PC-3 (cell line): ENCODE results near the gene NDUFA11. TPM values are rescaled to one million over a fixed set of nuclear protein-coding genes. Genes with fewer than 3 reads are reported as not detected.

Experiments used
- ATAC-seq: fragments of 200-7000 bp; cut with Tn5 transposase; 2 replicates; pipeline ENCODE4 v1.9.1; 2020; ENCODE audit warnings: mild to moderate bottlenecking, moderate library complexity
- BruUV-seq: library from RNA; stranded (reverse); fragments of 400-500 nt; replicated peaks from 2 replicates; lab custom pipeline; 2021; lab: Mats Ljungman, UMichigan
- CTCF ChIA-PET: fragments of 300-600 bp; sonication (Branson Sonifier 250); formaldehyde crosslinking; loops from one replicate; lab custom pipeline; 2022; ENCODE audit warnings: antibody characterized with exemption; lab: Charles Lee
- POLR2A ChIA-PET: fragments of 300-600 bp; sonication (Branson Sonifier 250); formaldehyde crosslinking; loops from one replicate; lab custom pipeline; 2022; ENCODE audit warnings: antibody characterized with exemption; ENCODE audit not compliant: unreplicated experiment; lab: Charles Lee
- DNase-seq: peaks from one replicate; pipeline ENCODE4 v3.0.0-alpha.2; 2015
- H2AFZ ChIP-seq: fragments of 300-600 bp; sonication (generic); 2 replicates; pipeline ENCODE4 v1.6.0; 2016; ENCODE audit warnings: antibody characterized with exemption, low read length
- H3F3A ChIP-seq: fragments of 300-600 bp; sonication (generic); one replicate; pipeline ENCODE4 v1.6.0; 2017; ENCODE audit warnings: antibody characterized with exemption, low read length, control low read depth, mild to moderate bottlenecking; ENCODE audit not compliant: unreplicated experiment
- H3K27ac ChIP-seq: fragments of 300-600 bp; sonication (generic); 2 replicates; pipeline ENCODE4 v1.5.1; 2016; ENCODE audit warnings: mild to moderate bottlenecking, low read length
- H3K27me3 ChIP-seq: fragments of 300-600 bp; sonication (generic); 2 replicates; pipeline ENCODE4 v1.6.1; 2016; ENCODE audit warnings: low read length, mixed read lengths
- H3K36me3 ChIP-seq: fragments of 300-600 bp; sonication (generic); 2 replicates; pipeline ENCODE4 v1.6.1; 2016; ENCODE audit warnings: low read depth, mixed run types, low read length, mixed read lengths
- H3K4me1 ChIP-seq: fragments of 300-600 bp; sonication (generic); 2 replicates; pipeline ENCODE4 v1.5.1; 2016; ENCODE audit warnings: low read length; ENCODE audit not compliant: insufficient read depth
- H3K4me2 ChIP-seq: fragments of 300-600 bp; sonication (generic); 2 replicates; pipeline ENCODE4 v1.6.0; 2016; ENCODE audit warnings: low read length
- H3K4me3 ChIP-seq: fragments of 300-600 bp; sonication (generic); 2 replicates; pipeline ENCODE4 v1.5.1; 2016; ENCODE audit warnings: mild to moderate bottlenecking, low read length, mixed read lengths
- H3K79me2 ChIP-seq: fragments of 300-600 bp; sonication (generic); 2 replicates; pipeline ENCODE4 v1.6.1; 2017; ENCODE audit warnings: low read length, mixed read lengths
- H3K9ac ChIP-seq: fragments of 300-600 bp; sonication (generic); 2 replicates; pipeline ENCODE4 v1.6.0; 2016; ENCODE audit warnings: mild to moderate bottlenecking, low read length
- H3K9me2 ChIP-seq: fragments of 300-600 bp; sonication (generic); replicated peaks from 2 replicates; pipeline ENCODE4 v1.6.1; 2016; ENCODE audit warnings: mixed run types, low read length, mixed read lengths
- H3K9me3 ChIP-seq: fragments of 300-600 bp; sonication (generic); 2 replicates; pipeline ENCODE4 v1.6.1; 2016; ENCODE audit warnings: low read length, mixed read lengths
- H4K20me1 ChIP-seq: fragments of 300-600 bp; sonication (generic); 2 replicates; pipeline ENCODE4 v1.6.1; 2016; ENCODE audit warnings: low read length, mixed read lengths
- EZH2 ChIP-seq: fragments of 300-600 bp; sonication (generic); IDR thresholded peaks from one replicate; pipeline ENCODE4 v1.6.1; 2017; ENCODE audit warnings: antibody characterized with exemption, mild to moderate bottlenecking, low read length; ENCODE audit not compliant: unreplicated experiment
- EZH2phosphoT487 ChIP-seq: fragments of 300-600 bp; sonication (generic); IDR thresholded peaks from 2 replicates; pipeline ENCODE4 v1.6.1; 2018; ENCODE audit warnings: mild to moderate bottlenecking, antibody characterized with exemption, low read length, borderline replicate concordance
- intact Hi-C: fragments of 100-400 bp; cut with micrococcal nuclease; formaldehyde crosslinking; loops from 2 replicates; pipeline ENCODE4 v1.9.0; 2023
- total RNA-seq: library from RNA; depleted of rRNA; stranded (reverse); fragments of >200 nt; gene quantifications from 2 replicates; pipeline ENCODE4 v1.2.3, GENCODE V29; 2014
- TF ChIP-seq, protein P1 (sequence below): fragments of 300-600 bp; sonication (generic); conservative IDR thresholded peaks from 2 replicates; pipeline ENCODE4 v1.5.1; 2017; ENCODE audit warnings: antibody characterized with exemption, low read depth, mild to moderate bottlenecking, low read length

NDUFA11 gene
- total RNA-seq, 1 experiment from 2014 or later = 669 TPM

GRCh38 chr19:5935473-5936291 is 32.1 kb upstream of the NDUFA11 start:
- Histone ChIP-seq H3K36me3 (peaks cover 63% of the 10 kb centered on the region), H3K4me3 (no peak overlapping the region), H3F3A (no peaks in the 10 kb centered on the region), H3K27me3 (no peaks in the 10 kb centered on the region), H3K79me2 (peaks cover 15% of the 10 kb centered on the region; the same call in 1 of the 2 replicates), H3K9ac (no peak overlapping the region), H3K9me3 (no peaks in the 10 kb centered on the region), H3K4me1 (no peaks in the 10 kb centered on the region), H2AFZ (no peak overlapping the region), H4K20me1 (no peaks in the 10 kb centered on the region), H3K27ac (no peak overlapping the region), H3K4me2 (no peak overlapping the region), H3K9me2 (no peaks in the 10 kb centered on the region)
- ATAC-seq = no peak
- TF ChIP-seq, protein P1, sequence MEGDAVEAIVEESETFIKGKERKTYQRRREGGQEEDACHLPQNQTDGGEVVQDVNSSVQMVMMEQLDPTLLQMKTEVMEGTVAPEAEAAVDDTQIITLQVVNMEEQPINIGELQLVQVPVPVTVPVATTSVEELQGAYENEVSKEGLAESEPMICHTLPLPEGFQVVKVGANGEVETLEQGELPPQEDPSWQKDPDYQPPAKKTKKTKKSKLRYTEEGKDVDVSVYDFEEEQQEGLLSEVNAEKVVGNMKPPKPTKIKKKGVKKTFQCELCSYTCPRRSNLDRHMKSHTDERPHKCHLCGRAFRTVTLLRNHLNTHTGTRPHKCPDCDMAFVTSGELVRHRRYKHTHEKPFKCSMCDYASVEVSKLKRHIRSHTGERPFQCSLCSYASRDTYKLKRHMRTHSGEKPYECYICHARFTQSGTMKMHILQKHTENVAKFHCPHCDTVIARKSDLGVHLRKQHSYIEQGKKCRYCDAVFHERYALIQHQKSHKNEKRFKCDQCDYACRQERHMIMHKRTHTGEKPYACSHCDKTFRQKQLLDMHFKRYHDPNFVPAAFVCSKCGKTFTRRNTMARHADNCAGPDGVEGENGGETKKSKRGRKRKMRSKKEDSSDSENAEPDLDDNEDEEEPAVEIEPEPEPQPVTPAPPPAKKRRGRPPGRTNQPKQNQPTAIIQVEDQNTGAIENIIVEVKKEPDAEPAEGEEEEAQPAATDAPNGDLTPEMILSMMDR = no peak
- TF ChIP-seq EZH2phosphoT487 (no peak), EZH2 (no peak)
- CTCF ChIA-PET = no interaction called here
- BruUV-seq = no TSS peak
- intact Hi-C loops = no loop called here
- POLR2A ChIA-PET = no interaction called here
- DNase-seq = no peak

DNA sequence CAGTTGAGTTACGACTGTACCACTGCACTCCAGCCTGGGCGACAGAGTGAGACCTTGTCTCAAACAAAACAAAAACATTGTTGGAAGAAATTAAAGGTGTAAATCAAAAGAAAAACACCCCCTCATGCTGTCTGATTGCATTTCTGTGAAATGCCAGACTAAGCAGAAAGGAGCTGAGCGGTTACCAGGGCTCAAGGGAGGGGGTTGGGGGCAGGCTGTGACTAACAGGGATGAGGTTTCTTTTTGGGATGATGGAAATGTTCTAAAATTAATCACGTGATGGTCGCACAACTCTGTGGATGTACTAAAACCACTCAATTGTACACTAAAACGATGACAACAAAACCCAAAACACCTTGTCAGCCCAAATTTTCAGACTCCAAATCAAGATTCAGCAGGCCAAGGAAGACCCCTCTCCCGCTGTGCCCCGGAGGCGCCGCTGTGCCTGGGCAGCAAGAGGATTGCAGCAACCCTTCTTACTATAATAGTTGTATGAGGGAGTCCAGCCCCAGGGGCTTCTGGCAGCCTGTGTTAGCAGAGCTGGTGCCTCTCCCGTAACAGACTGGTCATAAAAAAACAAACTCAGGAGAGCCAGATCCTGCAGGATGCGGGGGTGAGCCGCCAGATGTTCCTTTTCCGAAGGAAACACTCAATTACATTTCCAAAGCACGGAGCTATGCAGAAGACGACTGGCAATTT is 31.3 kb upstream of the NDUFA11 start:
- Histone ChIP-seq H3K27me3 (no peaks in the 10 kb centered on the region), H3K4me2 (no peak overlapping the region), H3K36me3 (peaks cover 58% of the 10 kb centered on the region), H3K9me2 (no peaks in the 10 kb centered on the region), H3K9ac (no peak overlapping the region), H4K20me1 (no peaks in the 10 kb centered on the region), H2AFZ (no peak overlapping the region), H3K27ac (no peak overlapping the region), H3K4me3 (no peak overlapping the region), H3K4me1 (no peaks in the 10 kb centered on the region), H3K9me3 (no peaks in the 10 kb centered on the region), H3F3A (no peaks in the 10 kb centered on the region), H3K79me2 (peaks cover 15% of the 10 kb centered on the region; the same call in 1 of the 2 replicates)
- intact Hi-C loops = no loop called here
- ChIA-PET CTCF (interaction anchor here (0.5 kb wide), 1 partner anchor 168 kb away, joined by 4 read pairs; no protein-coding TSS in a partner anchor), POLR2A (no interaction called here)
- no TSS peak for BruUV-seq
- TF ChIP-seq EZH2 (no peak), EZH2phosphoT487 (no peak)
- TF ChIP-seq, protein P1 = no peak
- no peak for ATAC-seq
- DNase-seq = no peak
